ENCODE data around the gene SIM2.

Gene SIM2

GRCh38 chr21:36767096-36767495 is 68.2 kb downstream of the SIM2 start:
- DNase-seq (ENCODE audit: low read depth): no peak

GRCh38 chr21:36768496-36768895 is 69.6 kb downstream of the SIM2 start:
- TF ChIP-seq CTCF (IDR thresholded peaks at IDR 0.05; ENCODE audit: control insufficient read depth, insufficient read depth, low read depth, low read length, missing control alignments): no peak
- no peak overlapping the region for H3K4me3 ChIP-seq (ENCODE audit: control insufficient read depth, low read depth, low read length)
- DNase-seq (ENCODE audit: low read depth): no peak

More at GRCh38 chr21:36767096-36767495, 68.2 kb downstream of the SIM2 start:
- TF ChIP-seq CTCF (IDR thresholded peaks at IDR 0.05; ENCODE audit: control insufficient read depth, insufficient read depth, low read depth, low read length, missing control alignments): no peak
- H3K4me3 ChIP-seq (ENCODE audit: control insufficient read depth, low read depth, low read length): no peak overlapping the region

GRCh38 chr21:36769051-36769839 is 70.3 kb downstream of the SIM2 start:
- TF ChIP-seq CTCF (IDR thresholded peaks at IDR 0.05; ENCODE audit: control insufficient read depth, insufficient read depth, low read depth, low read length, missing control alignments): no peak
- no peak overlapping the region for H3K4me3 ChIP-seq (ENCODE audit: control insufficient read depth, low read depth, low read length)
- DNase-seq (ENCODE audit: low read depth): no peak

GRCh38 chr21:36773117-36773516 is 74.2 kb downstream of the SIM2 start:
- peak; percentile 47 for DNase-seq (ENCODE audit: low read depth)
- TF ChIP-seq CTCF (IDR thresholded peaks at IDR 0.05; ENCODE audit: control insufficient read depth, insufficient read depth, low read depth, low read length, missing control alignments): no peak

GRCh38 chr21:36773995-36774394 is 75.1 kb downstream of the SIM2 start:
- no peak for TF ChIP-seq CTCF (IDR thresholded peaks at IDR 0.05; ENCODE audit: control insufficient read depth, insufficient read depth, low read depth, low read length, missing control alignments)
- DNase-seq (ENCODE audit: low read depth): no peak

More at GRCh38 chr21:36773117-36773516, 74.2 kb downstream of the SIM2 start:
- no peak overlapping the region for H3K4me3 ChIP-seq (ENCODE audit: control insufficient read depth, low read depth, low read length)

GRCh38 chr21:36776981-36777617 is 78.2 kb downstream of the SIM2 start:
- H3K4me3 ChIP-seq (ENCODE audit: control insufficient read depth, low read depth, low read length): no peak overlapping the region
- no peak for DNase-seq (ENCODE audit: low read depth)
- TF ChIP-seq CTCF (IDR thresholded peaks at IDR 0.05; ENCODE audit: control insufficient read depth, insufficient read depth, low read depth, low read length, missing control alignments): no peak

More at GRCh38 chr21:36773995-36774394, 75.1 kb downstream of the SIM2 start:
- no peak overlapping the region for H3K4me3 ChIP-seq (ENCODE audit: control insufficient read depth, low read depth, low read length)
